ENCODE measurements around the gene SLC45A2.

GRCh38 chr5:33981408-33982162, 2.9 kb downstream of the SLC45A2 start:
- TF ChIP-seq CREB1 (IDR thresholded peaks at IDR 0.05; ENCODE audit: low read depth) = no peak
- TF ChIP-seq RAD21 (IDR thresholded peaks at IDR 0.05; ENCODE audit: low read depth) = no peak
- TF ChIP-seq EP300 (IDR thresholded peaks at IDR 0.05; ENCODE audit: borderline replicate concordance) = no peak
- TF ChIP-seq FOXM1 (IDR thresholded peaks at IDR 0.05; ENCODE audit: borderline replicate concordance, low read depth) = no peak
- no peak for TF ChIP-seq TEAD4 (IDR thresholded peaks at IDR 0.05)
- no peak for TF ChIP-seq ZBTB7A (IDR thresholded peaks at IDR 0.05; ENCODE audit: low read depth)
- TF ChIP-seq USF1 (IDR thresholded peaks at IDR 0.05) = no peak
- TF ChIP-seq CEBPB (IDR thresholded peaks at IDR 0.05) = no peak
